HCT116 (cell line): Measurements from ENCODE around the gene PTPN18. TPM values are rescaled to one million over a fixed set of nuclear protein-coding genes. Genes with fewer than 3 reads are reported as not detected.
A peak's percentile ranks its signal among the peaks of the same experiment; 100 is the strongest.

ENCODE experiments used
- ATAC-seq: fragments of 200-7000 bp; cut with Tn5 transposase; 2 replicates; pipeline ENCODE4 v1.9.1; 2020; ENCODE audit warnings: mild to moderate bottlenecking, moderate library complexity
- BruUV-seq: library from RNA; stranded (reverse); fragments of 400-500 nt; replicated peaks from 2 replicates; lab custom pipeline; 2021; lab: Mats Ljungman, UMichigan
- CTCF ChIA-PET: fragments of 300-600 bp; sonication (Branson Sonifier 250); formaldehyde crosslinking; loops from one replicate; lab custom pipeline; 2021; ENCODE audit warnings: antibody characterized with exemption; lab: Charles Lee
- POLR2A ChIA-PET: fragments of 300-600, 350-600 bp; sonication (Branson Sonifier 250); formaldehyde crosslinking; loops from one replicate; lab custom pipeline; 2021; ENCODE audit warnings: antibody characterized with exemption; lab: Charles Lee
- RAD21 ChIA-PET, 2 experiments: fragments of 300-600 bp; sonication (Branson Sonifier 250); formaldehyde crosslinking; loops; one replicate each; lab custom pipeline; 2023; ENCODE audit warnings: low total read pairs in 2 of 2; ENCODE audit not compliant: uncharacterized antibody in 2 of 2, unreplicated experiment in 2 of 2, low non-redundant PET in 1 of 2; lab: Charles Lee
- DNase-seq: peaks from one replicate; pipeline ENCODE4 v3.0.0-alpha.2; 2010; ENCODE audit warnings: low read depth, low spot score
- H2AFZ ChIP-seq: fragments of 200-600 bp; shearing (Covaris generic), sonication (generic); 2 replicates; pipeline ENCODE4 v1.6.1; 2017; ENCODE audit warnings: low read depth, mixed run types, mixed read lengths, antibody characterized with exemption, low read length; ENCODE audit not compliant: poor library complexity, severe bottlenecking
- H3K27ac ChIP-seq: 2 replicates; pipeline ENCODE4 v1.5.1; 2012; ENCODE audit warnings: low read depth, low read length
- H3K27me3 ChIP-seq: fragments of 200-600 bp; sonication (generic); 2 replicates; pipeline ENCODE4 v1.6.1; 2016; ENCODE audit warnings: mixed run types, low read length, mixed read lengths; ENCODE audit not compliant: insufficient read depth
- H3K36me3 ChIP-seq, 2 experiments: fragments of 200-500 bp in 1 of 2; fragments of 200-600 bp in 1 of 2; sonication (Bioruptor generic) in 1 of 2; sonication (generic) in 1 of 2; 2 replicates each; pipeline versions ENCODE4 v1.5.1 to v1.6.1; 2014 to 2016; ENCODE audit warnings: low read length in 2 of 2, inconsistent platforms in 1 of 2, mixed read lengths in 1 of 2, mixed run types in 1 of 2; ENCODE audit not compliant: insufficient read depth in 2 of 2, control insufficient read depth in 1 of 2
- H3K4me1 ChIP-seq, 2 experiments: fragments of 200-600 bp in 1 of 2; sonication (generic) in 1 of 2; 2 replicates each; pipeline versions ENCODE4 v1.5.1 to v1.6.1; 2012 to 2017; ENCODE audit warnings: low read length in 2 of 2, inconsistent platforms in 1 of 2, mild to moderate bottlenecking in 1 of 2, mixed read lengths in 1 of 2, mixed run types in 1 of 2, moderate library complexity in 1 of 2; ENCODE audit not compliant: insufficient read depth in 2 of 2, control insufficient read depth in 1 of 2
- H3K4me2 ChIP-seq: fragments of 200-600 bp; sonication (generic); 2 replicates; pipeline ENCODE4 v1.6.1; 2017; ENCODE audit warnings: mixed run types, low read length, mixed read lengths
- H3K4me3 ChIP-seq, 2 experiments: fragments of 200-600 bp in 1 of 2; sonication (generic) in 1 of 2; replicated peaks in 1 of 2; 2 replicates each; pipeline ENCODE4 v1.5.1; 2011 to 2016; ENCODE audit warnings: low read length in 2 of 2, control low read depth in 1 of 2, low read depth in 1 of 2, mild to moderate bottlenecking in 1 of 2, mixed read lengths in 1 of 2, mixed run types in 1 of 2
- H3K79me2 ChIP-seq: fragments of 200-600 bp; sonication (generic); 2 replicates; pipeline ENCODE4 v1.6.1; 2017; ENCODE audit warnings: mild to moderate bottlenecking, mixed run types, low read length, moderate library complexity, mixed read lengths; ENCODE audit not compliant: insufficient read depth
- H3K9ac ChIP-seq: fragments of 200-600 bp; sonication (generic); 2 replicates; pipeline ENCODE4 v1.6.1; 2016; ENCODE audit warnings: low read length, mixed read lengths
- H3K9me2 ChIP-seq: fragments of 200-600 bp; sonication (generic), shearing (Covaris generic); 2 replicates; pipeline ENCODE4 v1.6.1; 2017; ENCODE audit warnings: mixed run types, mild to moderate bottlenecking, moderate library complexity; ENCODE audit not compliant: insufficient read depth
- H3K9me3 ChIP-seq, 2 experiments: fragments of 200-500 bp in 1 of 2; fragments of 200-600 bp in 1 of 2; sonication (Bioruptor generic) in 1 of 2; sonication (generic) in 1 of 2; 2 replicates each; pipeline ENCODE4 v1.6.1; 2014 to 2017; ENCODE audit warnings: low read length in 2 of 2, mixed read lengths in 2 of 2, inconsistent platforms in 1 of 2, low read depth in 1 of 2, mild to moderate bottlenecking in 1 of 2, mixed run types in 1 of 2, moderate library complexity in 1 of 2; ENCODE audit not compliant: control insufficient read depth in 1 of 2, insufficient read depth in 1 of 2
- H4K20me1 ChIP-seq: fragments of 200-600 bp; sonication (generic), shearing (Covaris generic); 2 replicates; pipeline ENCODE4 v1.6.1; 2017; ENCODE audit warnings: mixed run types, mild to moderate bottlenecking, moderate library complexity; ENCODE audit not compliant: insufficient read depth
- CBX3 ChIP-seq: IDR thresholded peaks from 2 replicates; pipeline ENCODE4 v1.6.1; 2012; ENCODE audit warnings: low read depth
- CEBPB ChIP-seq: IDR thresholded peaks from 2 replicates; pipeline ENCODE4 v1.6.1; 2012; ENCODE audit warnings: low read depth
- CTCF ChIP-seq, 3 experiments: fragments of 200-600 bp in 1 of 3; sonication (generic) in 1 of 3; IDR thresholded peaks in 2 of 3; conservative IDR thresholded peaks in 1 of 3; 2 replicates each; pipeline ENCODE4 v1.5.1; 2012 to 2017; ENCODE audit warnings: low read depth in 2 of 3, low read length in 2 of 3, antibody characterized with exemption in 1 of 3, borderline replicate concordance in 1 of 3, control low read depth in 1 of 3, mild to moderate bottlenecking in 1 of 3, mixed read lengths in 1 of 3, mixed run types in 1 of 3, moderate library complexity in 1 of 3; ENCODE audit not compliant: insufficient read depth in 1 of 3
- EGR1 ChIP-seq: IDR thresholded peaks from 2 replicates; pipeline ENCODE4 v1.6.1; 2012; ENCODE audit warnings: low read depth
- ELF1 ChIP-seq: IDR thresholded peaks from 2 replicates; pipeline ENCODE4 v1.6.1; 2012; ENCODE audit warnings: low read depth, borderline replicate concordance
- EZH2phosphoT487 ChIP-seq: fragments of 200-600 bp; IDR thresholded peaks from 2 replicates; pipeline ENCODE4 v1.6.1; 2018; ENCODE audit warnings: antibody characterized with exemption, borderline replicate concordance
- MAX ChIP-seq: IDR thresholded peaks from 2 replicates; pipeline ENCODE4 v1.6.1; 2012
- POLR2A ChIP-seq: IDR thresholded peaks from 2 replicates; pipeline ENCODE4 v1.7.0; 2011; ENCODE audit warnings: borderline replicate concordance; ENCODE audit not compliant: insufficient read depth, insufficient read length; ENCODE audit errors: extremely low read depth
- POLR2AphosphoS5 ChIP-seq: IDR thresholded peaks from 2 replicates; pipeline ENCODE4 v1.6.1; 2011; ENCODE audit warnings: mild to moderate bottlenecking, low read depth, low read length, moderate library complexity
- RAD21 ChIP-seq: IDR thresholded peaks from 2 replicates; pipeline ENCODE4 v1.6.1; 2012; ENCODE audit warnings: low read depth, mild to moderate bottlenecking
- SIN3A ChIP-seq: IDR thresholded peaks from 2 replicates; pipeline ENCODE4 v1.6.1; 2012; ENCODE audit warnings: low read depth
- SP1 ChIP-seq: IDR thresholded peaks from 2 replicates; pipeline ENCODE4 v1.6.1; 2012; ENCODE audit warnings: low read depth
- TCF7L2 ChIP-seq: IDR thresholded peaks from 2 replicates; pipeline ENCODE4 v1.7.0; 2011; ENCODE audit warnings: borderline replicate concordance, inconsistent platforms; ENCODE audit not compliant: insufficient read depth, insufficient read length; ENCODE audit errors: extremely low read depth
- YY1 ChIP-seq: IDR thresholded peaks from 2 replicates; pipeline ENCODE4 v1.6.1; 2011; ENCODE audit warnings: low read length, low read depth, moderate library complexity, mild to moderate bottlenecking; ENCODE audit not compliant: insufficient replicate concordance; ENCODE audit errors: extremely low read depth
- ZFX ChIP-seq: fragments of 450-650 bp; IDR thresholded peaks from 2 replicates; pipeline ENCODE4 v1.6.1; 2017
- intact Hi-C: fragments of 100-400 bp; cut with micrococcal nuclease; formaldehyde crosslinking; loops from 2 replicates; pipeline ENCODE4 v1.10.0; 2022
- total RNA-seq: library from RNA; stranded (reverse); gene quantifications from one replicate; pipeline ENCODE4 v1.2.1, GENCODE V29; 2021; ENCODE audit not compliant: unreplicated experiment
- TF ChIP-seq, protein P1 (sequence below): IDR thresholded peaks from 2 replicates; pipeline ENCODE4 v1.6.1; 2011; ENCODE audit warnings: mild to moderate bottlenecking, low read length, moderate library complexity; ENCODE audit not compliant: insufficient replicate concordance; ENCODE audit errors: extremely low read depth

PTPN18 gene
- total RNA-seq, 1 experiment from 2014 or later = 52.4 TPM

GRCh38 chr2:130372055-130372832, 16.4 kb downstream of the PTPN18 start:
- DNase-seq (peak; percentile 60), ATAC-seq (peak; percentile 93)
- H3K27ac ChIP-seq = peak overlapping the region; percentile 80
- H3K9ac ChIP-seq = peak overlapping the region; percentile 77
- no peaks in the 10 kb centered on the region for H3K9me3 ChIP-seq
- peaks cover 0 to 6% of the 10 kb centered on the region in 2 experiments; a peak in 2 of 4 replicates for H3K36me3 ChIP-seq
- ChIA-PET CTCF (interaction anchor here (1.0 to 2.6 kb wide), 5 partner anchors 12 to 216 kb away, joined by 3 to 12 read pairs (median 3); partner anchors contain the start of genes IMP4 and PTPN18), POLR2A (interaction anchor here (1.0 kb wide), 1 partner anchor 35 kb away, joined by 3 read pairs; no protein-coding TSS in a partner anchor), RAD21 (interaction anchor here in 1 of 2 experiments (0.6 kb wide), 1 partner anchor 22 kb away, joined by 4 read pairs; no protein-coding TSS in a partner anchor)
- peak overlapping the region; percentile 90 for H3K4me2 ChIP-seq
- no peak overlapping the region for H2AFZ ChIP-seq
- H4K20me1 ChIP-seq = no peaks in the 10 kb centered on the region
- no peaks in the 10 kb centered on the region for H3K27me3 ChIP-seq
- intact Hi-C loops = loop anchor here (5.0 kb wide), 1 partner anchor 40 kb away; no protein-coding TSS in a partner anchor
- H3K79me2 ChIP-seq = 0 out of 2 replicates have a peak, but pooled peaks cover 7% of the 10 kb centered on the region
- no peaks in the 10 kb centered on the region for H3K9me2 ChIP-seq
- peak overlapping the region; percentile 75 to 82 for H3K4me3 ChIP-seq
- TF ChIP-seq, protein P1, sequence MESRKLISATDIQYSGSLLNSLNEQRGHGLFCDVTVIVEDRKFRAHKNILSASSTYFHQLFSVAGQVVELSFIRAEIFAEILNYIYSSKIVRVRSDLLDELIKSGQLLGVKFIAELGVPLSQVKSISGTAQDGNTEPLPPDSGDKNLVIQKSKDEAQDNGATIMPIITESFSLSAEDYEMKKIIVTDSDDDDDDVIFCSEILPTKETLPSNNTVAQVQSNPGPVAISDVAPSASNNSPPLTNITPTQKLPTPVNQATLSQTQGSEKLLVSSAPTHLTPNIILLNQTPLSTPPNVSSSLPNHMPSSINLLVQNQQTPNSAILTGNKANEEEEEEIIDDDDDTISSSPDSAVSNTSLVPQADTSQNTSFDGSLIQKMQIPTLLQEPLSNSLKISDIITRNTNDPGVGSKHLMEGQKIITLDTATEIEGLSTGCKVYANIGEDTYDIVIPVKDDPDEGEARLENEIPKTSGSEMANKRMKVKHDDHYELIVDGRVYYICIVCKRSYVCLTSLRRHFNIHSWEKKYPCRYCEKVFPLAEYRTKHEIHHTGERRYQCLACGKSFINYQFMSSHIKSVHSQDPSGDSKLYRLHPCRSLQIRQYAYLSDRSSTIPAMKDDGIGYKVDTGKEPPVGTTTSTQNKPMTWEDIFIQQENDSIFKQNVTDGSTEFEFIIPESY = no peak
- TF ChIP-seq TCF7L2 = peak; percentile 32
- TF ChIP-seq CEBPB = no peak
- peak; percentile 90 for TF ChIP-seq POLR2AphosphoS5
- peak; percentile 56 to 90 (median 69); a peak in 5 of 6 replicates for TF ChIP-seq CTCF (IDR thresholded peaks at IDR 0.05 in 2 of 3, conservative IDR thresholded peaks at IDR 0.05 in 1 of 3; ENCODE audit: borderline replicate concordance in 1 of 3, insufficient read depth in 1 of 3, low read depth in 2 of 3, low read length in 2 of 3)
- no peak for TF ChIP-seq EZH2phosphoT487
- TF ChIP-seq ELF1 = no peak; the same call in 1 of the 2 replicates
- peak; percentile 70 for TF ChIP-seq CBX3
- peak; percentile 59 for TF ChIP-seq ZFX
- peak; percentile 85; the same call in 1 of the 2 replicates for TF ChIP-seq SIN3A
- peak; percentile 72 for TF ChIP-seq MAX
- peak; percentile 85 for TF ChIP-seq POLR2A
- TF ChIP-seq YY1 = peak; percentile 63
- peak; percentile 76 for TF ChIP-seq SP1
- TF ChIP-seq EGR1 = no peak
- TF ChIP-seq RAD21 = peak; percentile 42
- TF ChIP-seq, all 23 proteins: peak for 11
- H3K4me1 ChIP-seq = peaks cover 17 to 32% of the 10 kb centered on the region in 2 experiments; a peak in 3 of 4 replicates
- BruUV-seq = no TSS peak
